Right atrium auricular region (tissue), 2 donors: ENCODE results near the gene ARHGEF4. TPM values are rescaled to one million over a fixed set of nuclear protein-coding genes. Genes with fewer than 3 reads are reported as not detected.

Source experiments
- DNase-seq: peaks from one replicate; pipeline ENCODE4 v3.0.0-alpha.2; 2019; ENCODE audit warnings: low spot score
- H3K27ac ChIP-seq, 2 donors: fragments of 200-600 bp; sonication (generic); 1 replicate in 1 of 2; 2 replicates in 1 of 2; pipeline ENCODE4 v1.5.1; 2016 to 2019
- H3K27me3 ChIP-seq, 2 donors: fragments of 200-600 bp; sonication (generic); one replicate each; pipeline versions ENCODE4 v1.5.1 to v1.6.0; 2017 to 2019
- H3K36me3 ChIP-seq: fragments of 200-600 bp; sonication (generic); one replicate; pipeline ENCODE4 v1.5.1; 2016
- H3K4me1 ChIP-seq, 2 donors: fragments of 200-600 bp; sonication (generic); one replicate each; pipeline versions ENCODE4 v1.5.1 to v1.6.0; 2017 to 2019
- H3K4me3 ChIP-seq, 2 donors: fragments of 200-600 bp; sonication (generic); 1 replicate in 1 of 2; 2 replicates in 1 of 2; pipeline ENCODE4 v1.5.1; 2017 to 2019; ENCODE audit warnings: mild to moderate bottlenecking in 1 of 2, moderate library complexity in 1 of 2
- H3K9me3 ChIP-seq, 2 donors: fragments of 200-600 bp; sonication (generic); one replicate each; pipeline ENCODE4 v1.5.1; 2019
- CTCF ChIP-seq, 2 donors: fragments of 200-600 bp; sonication (generic); IDR thresholded peaks; one replicate each; pipeline ENCODE4 v1.5.1; 2019; ENCODE audit warnings: antibody characterized with exemption in 2 of 2
- total RNA-seq, 2 donors: library from RNA; depleted of rRNA; stranded (reverse); fragments of >200 nt; gene quantifications; one replicate each; pipeline ENCODE4 v1.1.0, GENCODE V29; 2016

The ARHGEF4 gene
- total RNA-seq, 2 donors from 2014 or later = 3.5 to 8.1 TPM

GRCh38 chr2:130890941-130891669 is 54.4 kb downstream of the ARHGEF4 start:
- Histone ChIP-seq H3K27ac (no peak overlapping the region), H3K27me3 (no peaks in the 10 kb centered on the region), H3K4me1 (no peaks in the 10 kb centered on the region), H3K9me3 (no peaks in the 10 kb centered on the region), H3K36me3 (no peaks in the 10 kb centered on the region), H3K4me3 (no peak overlapping the region)
- no peak for TF ChIP-seq CTCF (IDR thresholded peaks at IDR 0.05)
- no peak for DNase-seq

- Histone ChIP-seq H3K27me3 (no peaks in the 10 kb centered on the region), H3K4me3 (no peak overlapping the region), H3K36me3 (no peaks in the 10 kb centered on the region), H3K27ac (no peak overlapping the region), H3K9me3 (no peaks in the 10 kb centered on the region), H3K4me1 (no peaks in the 10 kb centered on the region)
- no peak for DNase-seq
- TF ChIP-seq CTCF (IDR thresholded peaks at IDR 0.05) = no peak
These were observed 55.3 kb downstream of the ARHGEF4 start for GRCh38 chr2:130891966-130892365.

- Histone ChIP-seq H3K27ac (no peak overlapping the region), H3K4me3 (no peak overlapping the region), H3K9me3 (no peaks in the 10 kb centered on the region), H3K36me3 (no peaks in the 10 kb centered on the region), H3K4me1 (no peaks in the 10 kb centered on the region), H3K27me3 (no peaks in the 10 kb centered on the region)
- TF ChIP-seq CTCF (IDR thresholded peaks at IDR 0.05) = no peak
- DNase-seq = no peak
These were observed 56.4 kb downstream of the ARHGEF4 start for GRCh38 chr2:130892793-130893785.

GRCh38 chr2:130894326-130894942 is 57.7 kb downstream of the ARHGEF4 start:
- no peak overlapping the region for H3K4me3 ChIP-seq
- no peak for DNase-seq
- no peak for TF ChIP-seq CTCF (IDR thresholded peaks at IDR 0.05)
- H3K36me3 ChIP-seq = no peaks in the 10 kb centered on the region
- no peaks in the 10 kb centered on the region for H3K27me3 ChIP-seq
- no peaks in the 10 kb centered on the region for H3K9me3 ChIP-seq
- no peak overlapping the region for H3K27ac ChIP-seq
- H3K4me1 ChIP-seq = no peaks in the 10 kb centered on the region

- Histone ChIP-seq H3K4me3 (no peak overlapping the region), H3K4me1 (no peaks in the 10 kb centered on the region), H3K27me3 (no peaks in the 10 kb centered on the region), H3K36me3 (no peaks in the 10 kb centered on the region), H3K27ac (no peak overlapping the region), H3K9me3 (no peaks in the 10 kb centered on the region)
- TF ChIP-seq CTCF (IDR thresholded peaks at IDR 0.05) = no peak
- no peak for DNase-seq
These were observed 60.1 kb downstream of the ARHGEF4 start for GRCh38 chr2:130896813-130897212.
